GM13977 (cell line): ENCODE data around the gene XKR7.

Source experiments
- DNase-seq: peaks from one replicate; pipeline ENCODE4 v3.0.0; 2012; ENCODE audit warnings: low spot score
- in situ Hi-C: fragments of 300-500 bp; cut with MboI; formaldehyde crosslinking; loops from one replicate; pipeline ENCODE4 v1.12.0; 2022; ENCODE audit warnings: low sequenced_read_pairs, low pct_unique_long_range_greater_than_20kb, mixed read lengths, inconsistent platforms; ENCODE audit not compliant: unreplicated experiment
- TF ChIP-seq, protein P1 (sequence below): IDR thresholded peaks from 2 replicates; pipeline ENCODE4 v1.5.1; 2012; ENCODE audit warnings: mild to moderate bottlenecking, control low read depth; ENCODE audit not compliant: insufficient read depth; ENCODE audit errors: extremely low read depth, missing control alignments

XKR7 gene

DNA sequence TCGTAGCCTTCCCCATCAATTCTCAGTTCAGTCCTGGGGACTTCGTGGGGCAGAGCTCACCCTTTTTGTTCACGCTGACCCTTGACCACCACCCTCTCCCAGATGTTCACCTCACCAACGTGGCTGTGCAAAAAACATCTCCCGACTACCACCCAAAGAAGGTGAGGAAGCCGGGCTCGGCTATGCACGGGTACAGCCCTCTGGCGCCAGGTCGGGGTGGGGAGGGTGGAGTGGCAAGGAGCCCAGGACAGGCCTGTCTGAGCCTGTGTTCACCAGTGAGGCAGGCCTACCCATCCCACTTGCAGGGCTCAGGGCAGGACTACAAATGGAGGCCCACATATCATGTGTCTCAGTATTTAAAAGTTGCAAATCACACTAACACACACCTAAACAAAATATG is 34.3 kb upstream of the XKR7 start:
- TF ChIP-seq, protein P1, sequence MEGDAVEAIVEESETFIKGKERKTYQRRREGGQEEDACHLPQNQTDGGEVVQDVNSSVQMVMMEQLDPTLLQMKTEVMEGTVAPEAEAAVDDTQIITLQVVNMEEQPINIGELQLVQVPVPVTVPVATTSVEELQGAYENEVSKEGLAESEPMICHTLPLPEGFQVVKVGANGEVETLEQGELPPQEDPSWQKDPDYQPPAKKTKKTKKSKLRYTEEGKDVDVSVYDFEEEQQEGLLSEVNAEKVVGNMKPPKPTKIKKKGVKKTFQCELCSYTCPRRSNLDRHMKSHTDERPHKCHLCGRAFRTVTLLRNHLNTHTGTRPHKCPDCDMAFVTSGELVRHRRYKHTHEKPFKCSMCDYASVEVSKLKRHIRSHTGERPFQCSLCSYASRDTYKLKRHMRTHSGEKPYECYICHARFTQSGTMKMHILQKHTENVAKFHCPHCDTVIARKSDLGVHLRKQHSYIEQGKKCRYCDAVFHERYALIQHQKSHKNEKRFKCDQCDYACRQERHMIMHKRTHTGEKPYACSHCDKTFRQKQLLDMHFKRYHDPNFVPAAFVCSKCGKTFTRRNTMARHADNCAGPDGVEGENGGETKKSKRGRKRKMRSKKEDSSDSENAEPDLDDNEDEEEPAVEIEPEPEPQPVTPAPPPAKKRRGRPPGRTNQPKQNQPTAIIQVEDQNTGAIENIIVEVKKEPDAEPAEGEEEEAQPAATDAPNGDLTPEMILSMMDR, result no peak
- DNase-seq, result no peak
- in situ Hi-C loops, result no loop called here

DNA sequence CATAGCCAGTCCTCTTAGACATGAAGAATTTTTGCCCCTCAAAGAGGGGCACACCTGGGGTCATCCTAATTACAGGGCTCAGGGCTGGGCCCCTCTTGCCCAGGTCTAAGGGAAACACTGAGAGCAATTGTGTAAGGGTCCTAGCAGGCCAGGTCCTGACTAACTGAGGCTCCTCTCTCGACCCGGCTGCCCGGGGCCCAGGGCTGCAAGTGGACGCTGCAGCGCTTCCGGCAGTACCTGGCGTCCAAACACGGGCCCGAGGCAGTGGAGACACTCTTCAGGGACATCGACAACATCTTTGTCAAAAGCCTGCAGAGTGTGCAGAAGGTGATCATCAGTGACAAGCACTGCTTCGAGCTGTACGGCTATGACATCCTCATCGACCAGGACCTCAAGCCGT is 33.5 kb upstream of the XKR7 start:
- in situ Hi-C loops, result no loop called here
- TF ChIP-seq, protein P1, result no peak
- no peak for DNase-seq

DNA sequence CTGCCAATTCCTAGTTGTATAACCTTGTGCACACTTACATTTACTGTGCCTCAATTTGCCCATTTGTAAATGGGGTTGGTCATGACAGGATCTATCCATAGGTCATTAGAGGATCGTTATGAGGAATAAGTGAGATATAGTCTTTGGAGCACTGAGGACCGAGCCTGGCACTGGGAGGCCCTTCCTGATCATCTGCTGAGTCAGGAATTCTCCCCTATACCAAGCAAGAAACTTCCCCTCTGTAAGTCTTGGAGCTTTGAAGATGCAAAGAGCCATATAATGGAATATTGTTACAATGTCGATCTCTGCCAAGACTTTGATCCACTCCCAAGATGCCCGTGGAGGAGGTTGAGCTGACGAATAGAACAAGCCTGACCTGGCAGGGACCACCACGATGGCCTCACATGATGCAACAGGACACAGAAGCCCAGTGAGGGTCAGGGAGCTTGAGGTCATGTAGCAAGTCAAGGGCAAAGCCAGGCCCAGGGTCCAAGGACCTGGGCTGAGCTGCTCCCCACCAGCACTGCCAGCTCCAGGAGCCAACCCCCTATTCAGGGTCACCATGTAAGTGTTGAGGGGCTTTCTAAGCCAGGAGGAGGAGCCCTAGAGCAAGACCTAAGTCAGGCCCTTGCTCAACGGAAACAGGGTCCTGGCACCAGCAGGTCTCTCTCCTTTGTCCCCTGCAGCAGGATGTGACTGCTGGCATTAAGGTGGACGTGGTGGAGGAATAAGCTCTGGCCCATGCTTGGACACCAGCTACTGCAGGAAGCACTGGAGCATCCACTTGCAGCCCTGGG is 32.8 kb upstream of the XKR7 start:
- in situ Hi-C loops, result no loop called here
- no peak for DNase-seq
- TF ChIP-seq, protein P1, result no peak

DNA sequence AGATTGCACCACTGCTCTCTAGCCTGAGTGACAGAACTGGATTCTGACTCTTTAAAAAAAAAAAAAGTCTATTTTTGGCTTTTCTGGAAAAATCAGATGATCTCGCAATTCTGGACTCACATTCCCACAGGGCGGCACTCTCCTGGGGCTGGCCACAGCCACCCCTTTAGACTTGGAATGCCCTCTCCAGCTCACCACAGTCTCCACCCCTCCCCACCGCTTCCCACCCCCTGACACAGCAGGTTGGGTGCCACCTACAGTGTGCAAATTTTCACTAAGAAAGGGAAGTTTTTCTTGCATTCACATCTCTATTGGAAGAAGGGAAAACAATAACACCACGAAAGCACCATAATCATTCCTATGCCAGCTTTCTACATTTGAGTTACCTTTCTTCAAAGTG is 31.5 kb upstream of the XKR7 start:
- DNase-seq, result no peak
- in situ Hi-C loops, result no loop called here
- TF ChIP-seq, protein P1, result no peak

DNA sequence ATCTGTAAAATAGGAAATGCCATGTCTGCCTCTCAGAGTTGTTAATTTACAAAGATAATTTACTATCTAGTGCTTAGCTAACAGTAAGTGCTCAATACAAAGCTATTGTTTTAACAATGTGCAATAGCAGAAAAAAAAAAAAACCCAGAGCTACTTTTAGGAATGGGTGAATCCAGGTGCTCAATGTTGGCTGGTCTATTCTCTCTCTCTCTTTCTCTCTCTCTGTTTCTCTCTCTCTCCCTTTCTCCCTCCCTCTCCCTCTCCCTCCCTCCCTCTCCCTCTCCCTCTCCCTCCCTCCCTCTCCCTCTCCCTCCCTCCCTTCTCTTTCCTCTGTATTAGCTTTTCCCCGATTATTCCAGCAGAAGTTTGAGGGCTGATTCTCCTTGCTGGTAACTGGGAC is 30.1 kb upstream of the XKR7 start:
- in situ Hi-C loops, result no loop called here
- DNase-seq, result no peak
- TF ChIP-seq, protein P1, result no peak

DNA sequence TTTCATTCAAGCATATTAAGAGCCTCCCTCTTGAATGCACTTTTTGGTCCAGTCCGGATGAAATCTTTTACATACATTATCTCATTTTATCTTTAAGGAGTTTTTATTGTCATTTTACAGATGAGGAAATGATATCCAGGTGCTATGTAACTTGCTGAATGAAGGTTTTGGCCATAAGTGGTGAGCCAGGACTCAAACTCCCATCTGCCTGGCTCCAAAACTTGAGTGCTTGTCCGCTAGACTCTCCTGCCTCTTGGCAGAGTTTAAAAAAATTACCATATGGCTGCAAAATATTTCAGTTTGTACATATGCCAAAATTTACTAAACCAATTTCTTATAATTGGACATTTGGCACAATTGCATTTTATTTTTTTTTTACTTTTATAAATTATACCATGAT is 28.3 kb upstream of the XKR7 start:
- TF ChIP-seq, protein P1, result no peak
- DNase-seq, result no peak
- in situ Hi-C loops, result no loop called here
